DMS153 (cell line): ENCODE data around the gene PTP4A2.

Source experiments
- DNase-seq: peaks from one replicate; lab custom pipeline; 2025; lab: John Stamatoyannopoulos, UW

The PTP4A2 gene

DNA sequence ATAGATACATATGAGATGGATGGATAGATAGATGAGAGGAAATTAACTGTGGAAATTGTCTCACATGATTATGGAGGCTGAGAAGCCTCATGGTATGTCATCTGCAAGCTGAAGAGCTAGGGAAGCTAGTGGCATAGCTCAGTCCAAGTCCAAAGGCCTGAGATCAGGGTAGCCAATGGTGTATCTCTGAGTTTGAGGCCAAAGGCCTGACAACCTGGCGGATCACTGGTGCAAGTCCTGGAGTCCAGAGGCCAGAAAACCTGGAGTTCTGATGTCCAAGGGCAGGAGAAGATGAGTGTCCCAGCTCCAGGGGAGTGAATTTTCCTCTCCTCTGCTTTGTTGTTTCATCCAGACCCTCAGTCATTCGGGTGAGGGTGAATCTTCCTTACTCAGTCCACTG lies 78.4 kb downstream of the PTP4A2 start:
- DNase-seq: no peak

GRCh38 chr1:31859044-31859443 lies 79.1 kb downstream of the PTP4A2 start:
- no peak for DNase-seq

- DNase-seq: no peak
Measured at GRCh38 chr1:31857863-31858262, 80.3 kb downstream of the PTP4A2 start.
